Measurements from ENCODE around the gene OSBPL1A.

- TF ChIP-seq IRF4 (IDR thresholded peaks at IDR 0.05; ENCODE audit: low read depth, low read length) (no peak), CTCF (IDR thresholded peaks at IDR 0.05 in 2 of 3, conservative IDR thresholded peaks at IDR 0.05 in 1 of 3; ENCODE audit: control insufficient read depth in 2 of 3, extremely low read depth in 1 of 3, insufficient read depth in 1 of 3, low read depth in 3 of 3, low read length in 3 of 3) (no peak)
Measured at GRCh38 chr18:24153397-24153796, 244.2 kb downstream of the OSBPL1A start.
